ENCODE measurements around the gene CBLC. TPM values are rescaled to one million over a fixed set of nuclear protein-coding genes. Genes with fewer than 3 reads are reported as not detected.

Gene CBLC
- total RNA-seq, 6 donors from 2014 or later = 2.9 to 10.5 (median 4.5) TPM

- no peak for ATAC-seq (ENCODE audit: low FRiP score in 2 of 2)
- 94 to 97% methylated on average over 2 of the region's 2 CpGs for WGBS, 2 donors
- H3K27ac ChIP-seq = no peak overlapping the region
- no peak overlapping the region for H3K4me3 ChIP-seq
- H3K27me3 ChIP-seq = no peaks in the 10 kb centered on the region
- H3K36me3 ChIP-seq = no peaks in the 10 kb centered on the region
- no peak for TF ChIP-seq CTCF (IDR thresholded peaks at IDR 0.05)
- TF ChIP-seq POLR2AphosphoS5 (IDR thresholded peaks at IDR 0.05) = no peak
- no peak for TF ChIP-seq POLR2A (IDR thresholded peaks at IDR 0.05)
- TF ChIP-seq EP300 (IDR thresholded peaks at IDR 0.05) = no peak
- H3K4me1 ChIP-seq = peaks cover 0 to 8% (median 2%) of the 10 kb centered on the region in 4 donors
- DNase-seq = no peak
- no peaks in the 10 kb centered on the region for H3K9me3 ChIP-seq
Observed at GRCh38 chr19:44839276-44839675, 61.6 kb downstream of the CBLC start.

- peak overlapping the region in 1 of 4 donors; percentile 70 for H3K27ac ChIP-seq
- H3K4me1 ChIP-seq = peaks cover 7 to 22% (median 16%) of the 10 kb centered on the region in 4 donors
- ATAC-seq (ENCODE audit: low FRiP score in 2 of 2) (no peak), DNase-seq (no peak)
- H3K9me3 ChIP-seq = no peaks in the 10 kb centered on the region
- H3K27me3 ChIP-seq = no peaks in the 10 kb centered on the region
- TF ChIP-seq CTCF (IDR thresholded peaks at IDR 0.05) (no peak), POLR2AphosphoS5 (IDR thresholded peaks at IDR 0.05) (no peak), EP300 (IDR thresholded peaks at IDR 0.05) (no peak), POLR2A (IDR thresholded peaks at IDR 0.05) (no peak)
- H3K36me3 ChIP-seq = no peaks in the 10 kb centered on the region
- WGBS, 2 donors = 50 to 59% methylated on average over 6 of the region's 7 CpGs
- no peak overlapping the region for H3K4me3 ChIP-seq
Observed at GRCh38 chr19:44840811-44841210, 63.1 kb downstream of the CBLC start.

GRCh38 chr19:44841231-44841630 is 63.5 kb downstream of the CBLC start:
- no peak overlapping the region for H3K4me3 ChIP-seq
- DNase-seq = peak in 1 of 2 donors; percentile 89
- no peak for TF ChIP-seq POLR2A (IDR thresholded peaks at IDR 0.05)
- peak in 1 of 2 donors; percentile 35 for TF ChIP-seq POLR2AphosphoS5 (IDR thresholded peaks at IDR 0.05)
- no peak for TF ChIP-seq CTCF (IDR thresholded peaks at IDR 0.05)
- TF ChIP-seq EP300 (IDR thresholded peaks at IDR 0.05) = no peak
- H3K9me3 ChIP-seq = no peaks in the 10 kb centered on the region
- peak in 1 of 2 donors; percentile 34 for ATAC-seq (ENCODE audit: low FRiP score in 2 of 2)
- H3K36me3 ChIP-seq = no peaks in the 10 kb centered on the region
- 40 to 51% methylated on average over 3 of the region's 3 CpGs for WGBS, 2 donors
- peak overlapping the region in 3 of 4 donors; percentile 42 to 70 (median 63) for H3K27ac ChIP-seq
- peaks cover 7 to 22% (median 16%) of the 10 kb centered on the region in 4 donors for H3K4me1 ChIP-seq
- H3K27me3 ChIP-seq = no peaks in the 10 kb centered on the region

- Histone ChIP-seq H3K4me3 (peak overlapping the region in 3 of 4 donors; percentile 86 to 88 (median 87)), H3K36me3 (no peaks in the 10 kb centered on the region), H3K9me3 (no peaks in the 10 kb centered on the region), H3K27me3 (no peaks in the 10 kb centered on the region), H3K27ac (peak overlapping the region; percentile 89 to 100 (median 97)), H3K4me1 (peaks cover 30 to 57% (median 39%) of the 10 kb centered on the region in 4 donors)
- ATAC-seq (ENCODE audit: low FRiP score in 2 of 2) (no peak), DNase-seq (no peak)
- WGBS, 2 donors = 4 to 11% methylated on average over 12 of the region's 12 CpGs
- no peak for TF ChIP-seq POLR2AphosphoS5 (IDR thresholded peaks at IDR 0.05)
- no peak for TF ChIP-seq POLR2A (IDR thresholded peaks at IDR 0.05)
- TF ChIP-seq EP300 (IDR thresholded peaks at IDR 0.05) = no peak
Observed at GRCh38 chr19:44845286-44845611, 67.6 kb downstream of the CBLC start.

- Histone ChIP-seq H3K27ac (peak within 1 kb of the TSS; percentile 96 to 100 (median 98)), H3K4me3 (peak within 1 kb of the TSS; percentile 86 to 89 (median 88)), H3K4me1 (peaks cover 35 to 63% (median 43%) of the 10 kb centered on the region in 4 donors), H3K36me3 (no peaks in the 10 kb centered on the region), H3K27me3 (no peaks in the 10 kb centered on the region), H3K9me3 (no peaks in the 10 kb centered on the region)
- WGBS, 2 donors = 0% methylated on average over 41 to 42 of the region's 67 CpGs
- TF ChIP-seq POLR2AphosphoS5 (IDR thresholded peaks at IDR 0.05) (peak; percentile 89 to 94), EP300 (IDR thresholded peaks at IDR 0.05) (no peak), POLR2A (IDR thresholded peaks at IDR 0.05) (peak; percentile 13 to 94 (median 90)), CTCF (IDR thresholded peaks at IDR 0.05) (peak; percentile 58 to 90 (median 80))
- DNase-seq = peak; percentile 98 to 99
- ATAC-seq (ENCODE audit: low FRiP score in 2 of 2) = peak; percentile 93 to 97
Observed at GRCh38 chr19:44845612-44846454, 68.1 kb downstream of the CBLC start, which contains the start of gene NECTIN2. Gene NECTIN2 (plus strand): TSS chr19:44846297. CDS start chr19:44846526, 229 bp downstream.

Measured in upper lobe of left lung (tissue), 6 donors.